Measurements from ENCODE around the gene C17orf114.

Gene C17orf114

DNA sequence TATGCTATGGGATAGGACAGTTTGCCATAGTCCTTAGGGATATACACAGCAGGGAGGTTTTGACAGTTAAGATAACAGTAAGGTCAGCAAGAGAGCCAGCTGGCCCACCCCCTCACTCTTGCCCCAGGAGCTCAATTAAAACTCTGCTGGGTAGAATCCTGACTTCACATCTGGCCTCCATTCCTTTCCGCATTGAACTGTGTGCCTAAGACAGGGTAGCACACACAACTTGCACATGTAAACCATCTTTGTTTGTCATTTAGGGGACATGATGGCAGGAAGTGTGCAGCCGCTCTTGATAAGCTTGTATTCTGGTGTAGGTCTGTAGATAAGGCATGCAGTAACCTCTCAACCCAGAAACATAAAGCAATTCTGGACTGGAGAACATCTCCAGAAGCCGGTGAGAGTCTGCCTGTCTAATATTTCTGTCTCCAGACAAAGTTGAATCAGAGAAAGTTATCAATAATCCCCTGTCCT, 36.2 kb upstream of the C17orf114 start:
- CTCF ChIA-PET: interaction anchor here (0.8 kb wide), 1 partner anchor 14 kb away, joined by 3 read pairs; no protein-coding TSS in a partner anchor
- no CpG with 5 or more reads among the region's 3 CpGs for WGBS, 2 experiments (ENCODE audit: extremely low coverage in 2 of 2, insufficient read length in 1 of 2)
- no peak overlapping the region for H2AK5ac ChIP-seq (ENCODE audit: low read depth, low read length)
- H4K91ac ChIP-seq (ENCODE audit: insufficient read depth, low read depth, low read length): no peak overlapping the region
- H2BK120ac ChIP-seq (ENCODE audit: low read depth, low read length): no peak overlapping the region
- H3K9me1 ChIP-seq (ENCODE audit: insufficient read depth, low read length): peaks cover 48% of the 10 kb centered on the region
- peaks cover 71% of the 10 kb centered on the region for H4K20me1 ChIP-seq (ENCODE audit: insufficient read depth, low read length)
- POLR2A ChIA-PET (ENCODE audit: unreplicated experiment): no interaction called here
- H3K4me1 ChIP-seq (ENCODE audit: control insufficient read depth, insufficient read depth, low read length): peaks cover 19% of the 10 kb centered on the region
- H4K5ac ChIP-seq (ENCODE audit: low read depth, low read length): no peak overlapping the region
- H3K23ac ChIP-seq (ENCODE audit: low read depth, low read length): no peak overlapping the region
- H3K9me3 ChIP-seq (ENCODE audit: control insufficient read depth, insufficient read depth, low read length): no peaks in the 10 kb centered on the region
- dilution Hi-C loops (cut with HindIII; ENCODE audit: low sequenced_read_pairs, unreplicated experiment) (no loop called here), in situ Hi-C loops (cut with MboI; ENCODE audit: low sequenced_read_pairs) (no loop called here), intact Hi-C loops (cut with micrococcal nuclease) (no loop called here)
- H3K4me3 ChIP-seq (ENCODE audit: insufficient read depth, low read depth, low read length): no peak overlapping the region
- H3K14ac ChIP-seq (replicated peaks; ENCODE audit: low read depth, low read length): no peak overlapping the region
- H2BK20ac ChIP-seq (ENCODE audit: low read depth, low read length): no peak overlapping the region
- H4K8ac ChIP-seq (ENCODE audit: low read depth in 2 of 2, low read length in 2 of 2): no peak overlapping the region
- H3K27ac ChIP-seq (ENCODE audit: insufficient read depth, low read length): no peak overlapping the region
- H3K18ac ChIP-seq (ENCODE audit: low read depth, low read length): no peak overlapping the region
- peaks cover 42 to 89% of the 10 kb centered on the region in 2 experiments for H3K79me1 ChIP-seq (ENCODE audit: low read depth in 1 of 2, low read length in 2 of 2)
- no TSS peak for BruUV-seq (replicated peaks)
- TF ChIP-seq, protein P1, sequence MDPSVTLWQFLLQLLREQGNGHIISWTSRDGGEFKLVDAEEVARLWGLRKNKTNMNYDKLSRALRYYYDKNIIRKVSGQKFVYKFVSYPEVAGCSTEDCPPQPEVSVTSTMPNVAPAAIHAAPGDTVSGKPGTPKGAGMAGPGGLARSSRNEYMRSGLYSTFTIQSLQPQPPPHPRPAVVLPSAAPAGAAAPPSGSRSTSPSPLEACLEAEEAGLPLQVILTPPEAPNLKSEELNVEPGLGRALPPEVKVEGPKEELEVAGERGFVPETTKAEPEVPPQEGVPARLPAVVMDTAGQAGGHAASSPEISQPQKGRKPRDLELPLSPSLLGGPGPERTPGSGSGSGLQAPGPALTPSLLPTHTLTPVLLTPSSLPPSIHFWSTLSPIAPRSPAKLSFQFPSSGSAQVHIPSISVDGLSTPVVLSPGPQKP (IDR thresholded peaks at IDR 0.05; ENCODE audit: borderline replicate concordance, low read depth, low read length): no peak
- TF ChIP-seq CHD1 (IDR thresholded peaks at IDR 0.05; ENCODE audit: low read depth, low read length) (no peak), NFE2L2 (IDR thresholded peaks at IDR 0.05; ENCODE audit: low read depth, low read length) (no peak)
- H3K36me3 ChIP-seq (ENCODE audit: control insufficient read depth, insufficient read depth, low read length): peaks cover 5% of the 10 kb centered on the region; the same call in 1 of the 2 replicates
- H3K4ac ChIP-seq (ENCODE audit: low read depth, low read length): no peak overlapping the region
- no peak overlapping the region for H2BK5ac ChIP-seq (ENCODE audit: low read depth, low read length, poor library complexity, severe bottlenecking)
- no peak for DNase-seq
- H2AFZ ChIP-seq (replicated peaks; ENCODE audit: low read length, poor library complexity): no peak overlapping the region
- H3K4me2 ChIP-seq (ENCODE audit: low read depth, low read length): no peak overlapping the region
- no peak overlapping the region for H2AK9ac ChIP-seq (replicated peaks; ENCODE audit: low read depth, low read length, poor library complexity)
- H2BK15ac ChIP-seq (ENCODE audit: low read depth, low read length): no peak overlapping the region
- H3K27me3 ChIP-seq (ENCODE audit: control insufficient read depth, insufficient read depth, low read length): no peaks in the 10 kb centered on the region
- no peak for ATAC-seq (ENCODE audit: low read depth)
- H3K56ac ChIP-seq (ENCODE audit: extremely low read depth, insufficient read depth, low read length): no peak overlapping the region
- H3K9ac ChIP-seq (ENCODE audit: low read depth, low read length): no peak overlapping the region
